ENCODE data around the gene ACTN4.

ACTN4 gene

GRCh38 chr19:38695832-38696728, 48.6 kb downstream of the ACTN4 start:
- DNase-seq (ENCODE audit: low read depth in 2 of 2), result no peak

- DNase-seq (ENCODE audit: low read depth in 2 of 2), result no peak
Measured at GRCh38 chr19:38696729-38697055, 49.2 kb downstream of the ACTN4 start.

DNA sequence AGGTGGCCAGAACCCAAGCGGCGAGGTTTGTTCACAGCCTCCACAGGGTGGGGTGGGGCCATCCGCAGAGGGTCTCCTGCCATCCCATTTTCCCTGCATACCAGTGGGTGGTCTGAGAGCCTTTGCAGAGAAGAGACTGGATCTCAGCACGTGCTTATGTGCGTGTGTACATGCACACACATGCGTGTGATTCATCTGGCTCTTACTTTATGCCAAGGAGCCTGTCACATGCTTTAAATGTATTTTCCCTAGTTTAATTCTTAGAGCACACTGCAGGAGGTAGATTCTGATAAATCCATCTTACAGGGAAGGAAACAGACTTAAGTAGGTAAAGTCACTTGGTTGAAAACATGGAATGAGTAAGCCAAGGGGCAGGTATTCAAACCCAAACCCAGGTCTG, 49.7 kb downstream of the ACTN4 start:
- DNase-seq (ENCODE audit: low read depth in 2 of 2), result no peak

DNA sequence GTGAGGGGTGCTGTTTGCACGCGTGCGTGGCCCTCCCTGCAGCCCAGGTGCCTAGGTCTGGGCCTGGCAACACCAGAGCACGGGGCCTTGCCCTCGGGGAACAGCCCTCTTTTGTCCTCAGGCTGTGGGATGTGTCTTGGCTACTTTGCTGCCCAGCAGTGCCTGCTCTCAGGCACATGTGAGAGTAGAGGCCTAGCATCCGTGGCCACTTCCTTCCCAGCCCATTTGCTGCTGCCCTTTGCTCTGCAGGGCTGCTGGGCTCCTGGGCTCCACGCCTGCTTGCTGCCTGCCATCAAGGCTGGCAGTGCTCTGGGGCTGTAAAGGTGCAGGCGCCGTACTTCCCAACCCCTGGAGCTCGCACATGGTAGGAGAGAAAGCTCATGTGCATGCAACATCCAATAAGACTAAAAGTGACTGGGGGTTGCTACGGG, 50.2 kb downstream of the ACTN4 start:
- no peak for DNase-seq (ENCODE audit: low read depth in 2 of 2)

GRCh38 chr19:38698225-38699026, 51.0 kb downstream of the ACTN4 start:
- no peak for DNase-seq (ENCODE audit: low read depth in 2 of 2)

DNA sequence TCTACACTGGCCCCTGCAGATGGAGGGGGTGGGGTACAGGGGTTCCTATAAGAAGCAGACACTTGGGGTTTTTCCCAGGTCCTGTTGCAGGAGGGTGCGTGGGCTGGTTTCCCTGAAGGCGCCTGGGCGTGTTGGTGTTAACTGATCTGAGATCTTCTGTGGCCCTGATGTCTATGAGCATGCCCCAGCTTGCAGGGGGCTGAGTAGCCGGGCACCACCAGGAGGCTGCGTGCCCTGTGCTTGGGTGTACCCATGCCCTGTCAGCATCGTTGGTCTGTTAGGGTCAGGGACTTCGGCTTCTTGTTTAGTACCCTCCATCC, 51.5 kb downstream of the ACTN4 start:
- no peak for DNase-seq (ENCODE audit: low read depth in 2 of 2)

DNA sequence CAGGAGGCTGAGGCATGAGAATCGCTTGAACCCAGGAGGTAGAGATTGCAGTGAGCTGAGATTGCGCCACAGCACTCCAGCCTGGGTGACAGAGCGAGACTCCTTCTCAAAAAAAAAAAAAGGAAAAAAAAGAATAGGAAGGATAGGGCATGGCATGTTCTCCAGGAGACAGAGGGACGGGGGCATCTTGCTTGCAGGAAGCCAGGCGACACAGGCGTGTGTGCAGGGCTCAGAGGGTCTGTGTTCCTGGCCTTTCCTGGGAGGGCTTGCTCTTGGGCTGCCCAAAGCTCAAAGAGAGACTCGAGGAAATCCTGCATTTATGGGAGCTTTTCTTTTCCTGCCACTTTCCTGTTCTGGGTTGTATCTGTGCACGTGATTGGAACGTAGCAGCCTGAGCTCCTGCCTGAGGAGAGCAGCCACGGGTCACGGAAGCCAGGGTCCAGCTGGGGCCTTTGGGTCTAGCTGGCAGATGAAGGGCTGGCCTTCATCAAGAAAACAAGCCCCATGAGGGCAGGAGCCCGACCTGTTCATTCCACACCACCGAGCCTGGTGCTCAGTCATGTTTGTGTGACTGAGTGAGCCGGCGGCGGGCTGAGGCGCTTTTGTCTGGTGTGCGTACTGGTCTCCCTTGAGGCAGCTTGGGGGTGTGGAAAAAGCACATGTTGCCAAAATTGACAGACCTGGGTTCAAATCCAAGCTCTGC, 52.3 kb downstream of the ACTN4 start:
- no peak for DNase-seq (ENCODE audit: low read depth in 2 of 2)

GRCh38 chr19:38700350-38700901, 53.0 kb downstream of the ACTN4 start:
- DNase-seq (ENCODE audit: low read depth in 2 of 2), result no peak

DNA sequence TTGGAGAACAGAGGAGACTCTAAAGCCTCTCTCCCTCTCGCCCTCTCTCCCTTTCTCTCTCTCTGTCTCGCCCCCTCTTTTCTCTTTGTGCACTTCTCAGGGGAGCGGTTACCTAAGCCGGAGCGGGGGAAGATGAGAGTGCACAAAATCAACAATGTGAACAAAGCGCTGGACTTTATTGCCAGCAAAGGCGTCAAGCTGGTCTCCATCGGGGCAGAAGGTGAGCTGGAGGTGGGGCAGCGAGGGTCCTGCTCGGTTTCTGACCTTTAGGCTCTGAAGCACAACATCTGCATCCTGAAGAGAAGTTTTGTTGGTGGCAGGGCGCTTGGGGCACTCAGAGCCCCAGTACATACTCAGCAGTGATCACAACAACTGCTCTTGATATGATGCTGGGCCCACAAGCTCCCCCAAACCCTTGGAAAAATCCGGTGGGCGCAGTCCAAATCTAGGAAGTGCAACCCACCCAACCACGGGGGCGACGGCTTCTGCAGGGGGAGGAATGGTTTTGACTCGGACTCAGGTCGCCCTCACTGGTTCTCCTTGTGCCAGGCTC, 53.5 kb downstream of the ACTN4 start:
- DNase-seq (ENCODE audit: low read depth in 2 of 2), result no peak

GRCh38 chr19:38701455-38702063, 54.1 kb downstream of the ACTN4 start:
- DNase-seq (ENCODE audit: low read depth in 2 of 2), result no peak

DNA sequence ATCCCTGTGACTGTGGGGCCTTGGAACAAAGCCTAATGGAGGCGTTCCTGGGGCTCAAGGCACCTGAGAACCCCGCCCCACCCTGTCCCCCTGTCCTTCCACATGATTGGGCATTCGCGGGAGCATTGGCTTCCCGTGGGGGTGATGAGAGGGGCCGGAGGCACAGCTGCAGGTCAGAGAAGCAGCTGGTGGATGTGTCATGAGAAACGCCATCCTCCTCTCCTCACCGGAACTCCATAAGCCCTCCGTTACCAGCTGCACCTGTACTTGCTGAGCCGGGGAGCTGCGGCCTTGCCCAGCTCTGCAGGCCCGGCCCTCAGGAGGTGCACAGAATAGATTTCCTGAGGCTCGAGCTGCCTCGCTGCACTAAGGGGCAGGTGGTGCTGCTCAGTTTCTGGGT, 54.8 kb downstream of the ACTN4 start:
- DNase-seq (ENCODE audit: low read depth in 2 of 2), result no peak

DNA sequence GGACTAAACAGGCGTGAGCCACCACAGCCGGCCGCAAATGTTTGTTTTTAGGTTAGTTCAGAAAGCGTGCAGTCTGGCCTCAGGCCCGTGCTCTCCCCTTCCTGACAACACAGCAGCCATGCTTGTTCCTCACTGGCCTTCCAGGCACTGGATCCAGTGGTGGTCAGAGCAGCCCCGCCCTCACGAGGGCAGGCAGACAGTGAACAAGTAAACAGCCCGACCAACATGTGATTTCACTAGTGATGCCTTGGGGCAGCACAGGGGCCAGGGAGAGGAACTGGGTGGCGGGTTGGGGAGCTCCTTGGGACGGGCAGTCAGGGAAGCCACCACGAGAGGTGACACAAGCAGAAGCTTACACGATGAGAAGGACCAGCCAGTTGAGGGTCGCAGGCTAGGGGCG, 56.1 kb downstream of the ACTN4 start:
- DNase-seq (ENCODE audit: low read depth in 2 of 2), result no peak

GRCh38 chr19:38704488-38705026, 57.1 kb downstream of the ACTN4 start:
- DNase-seq (ENCODE audit: low read depth in 2 of 2), result no peak

DNA sequence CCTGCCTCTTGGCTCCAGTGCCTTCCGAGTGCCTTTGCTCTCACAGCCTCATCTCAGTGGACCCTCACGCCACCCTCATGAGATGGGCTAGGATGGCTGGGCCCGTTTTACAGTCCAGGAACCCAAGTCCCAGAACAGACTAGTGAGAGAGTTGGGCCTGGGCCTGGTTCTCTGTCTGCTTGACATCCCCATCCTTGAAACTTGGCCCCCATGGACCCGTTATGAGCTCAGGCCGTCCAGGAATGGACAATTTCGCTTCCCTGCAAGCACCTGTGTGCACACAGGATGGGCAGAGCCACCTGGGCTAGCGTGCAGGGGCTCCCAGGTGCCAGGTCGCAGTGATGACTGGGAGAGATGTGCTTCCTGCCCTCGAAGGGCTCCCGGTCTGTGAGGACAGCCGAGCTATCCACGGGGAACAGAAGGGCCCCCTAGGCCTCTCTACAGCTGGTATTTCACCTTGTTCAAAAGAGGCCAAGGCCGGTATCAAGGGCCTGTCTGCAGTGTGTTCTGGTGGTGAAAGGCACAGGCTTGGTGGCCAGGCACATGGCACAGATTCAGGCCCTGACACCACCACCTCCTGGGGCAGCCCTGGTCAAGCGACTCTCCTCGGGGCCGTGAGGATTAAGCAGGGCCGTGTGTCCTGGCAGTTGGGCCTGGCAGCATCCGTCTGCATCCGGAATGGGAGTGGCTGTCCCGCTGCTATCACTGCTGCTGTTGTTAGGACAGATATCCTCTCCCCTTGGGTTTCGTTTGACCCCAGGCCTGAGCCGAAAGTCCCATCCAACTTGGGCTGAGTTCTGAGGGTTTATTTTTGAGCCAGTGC, 58.0 kb downstream of the ACTN4 start:
- no peak for DNase-seq (ENCODE audit: low read depth in 2 of 2)

GRCh38 chr19:38706792-38707511, 59.5 kb downstream of the ACTN4 start:
- no peak for DNase-seq (ENCODE audit: low read depth in 2 of 2)

DNA sequence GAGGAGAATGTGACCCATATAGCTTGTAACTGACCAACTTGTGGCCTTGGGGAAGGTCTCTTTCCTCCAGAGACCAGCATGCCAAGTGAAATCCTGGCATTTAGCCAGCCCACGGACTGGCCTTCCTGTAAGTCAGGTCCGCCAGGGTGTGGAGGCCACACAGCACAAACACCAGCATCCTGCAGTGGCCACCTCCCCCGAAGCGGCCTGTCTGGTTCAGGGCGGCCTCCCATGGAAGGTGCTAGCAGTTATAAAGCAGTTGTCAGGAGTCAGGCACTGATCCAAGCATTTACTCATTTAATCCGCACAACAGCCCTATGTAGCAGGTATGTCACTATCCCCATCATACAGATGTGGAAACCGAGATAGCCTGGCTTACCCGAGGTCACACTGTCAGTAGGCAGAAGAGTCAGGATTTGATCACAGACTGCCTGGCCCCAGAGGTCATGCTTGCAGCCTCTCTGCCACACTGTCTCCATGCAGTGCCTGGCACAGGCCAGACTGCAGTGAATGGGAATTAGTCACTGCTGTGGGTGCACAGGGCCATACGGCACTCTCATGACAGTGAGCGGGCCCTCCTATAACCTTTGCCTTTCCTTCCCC, 60.2 kb downstream of the ACTN4 start:
- no peak for DNase-seq (ENCODE audit: low read depth in 2 of 2)

DNA sequence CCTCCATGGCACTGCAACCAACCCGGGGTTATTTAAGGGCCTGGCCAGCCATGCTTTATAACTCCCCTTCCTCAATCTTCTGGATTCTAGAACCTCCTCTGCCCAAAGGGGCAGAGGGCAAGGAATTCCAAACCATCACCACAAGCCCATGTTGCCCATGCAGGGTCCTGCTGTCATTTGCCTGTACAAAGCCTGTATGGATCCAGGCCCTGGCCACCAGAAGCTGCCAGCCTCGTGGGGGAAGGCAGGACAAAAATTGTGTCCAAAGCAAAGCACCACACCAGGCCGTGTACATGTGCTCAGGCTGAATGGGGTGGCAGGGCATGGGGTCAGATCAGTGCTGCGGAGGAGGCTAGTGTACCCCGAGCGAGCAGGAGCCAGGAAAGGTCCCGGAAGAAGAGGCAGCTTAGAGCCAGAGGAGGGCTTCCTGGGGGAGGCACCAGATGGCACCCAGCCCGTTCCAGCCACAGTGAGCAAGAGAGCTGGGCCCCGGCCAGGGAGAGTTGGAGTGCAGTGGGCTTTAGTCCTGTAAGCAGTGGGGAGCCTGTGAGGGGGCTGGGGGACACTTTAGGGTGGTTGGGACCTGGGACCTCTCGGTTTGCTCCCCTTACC, 61.1 kb downstream of the ACTN4 start:
- DNase-seq (ENCODE audit: low read depth in 2 of 2), result no peak

DNA sequence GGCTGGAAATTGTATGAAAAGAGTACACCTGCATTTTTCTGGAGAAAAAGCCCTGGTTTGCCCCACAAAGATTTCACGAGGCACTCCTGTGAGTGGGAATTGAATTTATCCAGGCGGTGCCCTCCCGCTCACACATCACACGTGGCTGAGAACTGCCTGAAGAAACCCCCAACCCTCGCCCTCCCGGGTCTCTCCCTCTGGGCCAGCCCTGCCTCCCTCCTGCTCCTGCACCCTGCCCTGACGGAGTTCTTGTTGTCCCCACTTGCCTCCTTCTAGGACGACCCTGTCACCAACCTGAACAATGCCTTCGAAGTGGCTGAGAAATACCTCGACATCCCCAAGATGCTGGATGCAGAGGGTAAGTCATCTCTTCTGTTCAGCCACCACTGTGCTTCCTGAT, 61.7 kb downstream of the ACTN4 start:
- DNase-seq (ENCODE audit: low read depth in 2 of 2), result no peak
